HG03103 (cell line): Measurements from ENCODE around the gene CNOT2.
"Not testable (repeated sequence)": the region's sequence is repeated elsewhere in the genome, so short reads cannot be mapped to it uniquely, and the experiment has no call there.

Experiments used
- ATAC-seq: cut with Tn5 transposase; IDR thresholded peaks from one replicate; pipeline ENCODE4 v1.9.1; 2021; ENCODE audit warnings: low read depth; ENCODE audit not compliant: unreplicated experiment

Gene CNOT2

DNA sequence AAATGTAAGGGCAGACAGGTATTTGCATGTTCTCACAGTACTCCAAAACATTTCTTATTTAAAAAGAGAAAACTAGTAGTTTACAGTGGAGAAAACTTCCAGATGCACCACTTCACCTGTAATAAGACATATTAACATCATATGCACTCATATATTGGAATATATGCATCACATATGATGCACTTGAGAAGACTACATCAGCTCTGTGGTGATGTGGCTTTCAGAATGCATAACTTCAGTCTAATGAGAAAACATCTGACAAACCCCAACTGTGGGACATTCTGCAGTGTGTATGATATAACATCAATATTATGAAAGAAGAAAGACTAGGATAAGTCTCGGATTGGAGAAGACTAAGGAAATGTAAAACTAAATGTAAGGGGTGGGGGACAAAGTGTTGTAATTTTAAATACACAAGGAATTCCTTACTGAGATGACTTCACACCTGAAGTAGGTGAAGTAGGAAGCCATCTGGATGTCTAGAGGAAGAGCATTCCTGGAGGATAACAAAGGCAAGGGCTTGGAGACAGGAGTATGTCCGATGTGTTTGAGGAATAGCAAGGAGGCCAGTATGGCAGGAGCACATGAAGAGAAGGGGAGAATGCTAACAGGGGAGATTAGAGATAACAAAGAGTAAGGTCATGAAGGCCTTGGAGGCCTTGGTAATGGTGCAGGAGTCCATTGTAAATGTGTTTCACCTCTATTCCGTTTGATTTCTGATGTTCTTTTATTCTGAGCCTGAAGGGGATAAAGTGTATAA is 49.0 kb downstream of the CNOT2 start:
- no peak for ATAC-seq

GRCh38 chr12:70304684-70305555 is 61.7 kb downstream of the CNOT2 start:
- ATAC-seq = not testable (repeated sequence)

DNA sequence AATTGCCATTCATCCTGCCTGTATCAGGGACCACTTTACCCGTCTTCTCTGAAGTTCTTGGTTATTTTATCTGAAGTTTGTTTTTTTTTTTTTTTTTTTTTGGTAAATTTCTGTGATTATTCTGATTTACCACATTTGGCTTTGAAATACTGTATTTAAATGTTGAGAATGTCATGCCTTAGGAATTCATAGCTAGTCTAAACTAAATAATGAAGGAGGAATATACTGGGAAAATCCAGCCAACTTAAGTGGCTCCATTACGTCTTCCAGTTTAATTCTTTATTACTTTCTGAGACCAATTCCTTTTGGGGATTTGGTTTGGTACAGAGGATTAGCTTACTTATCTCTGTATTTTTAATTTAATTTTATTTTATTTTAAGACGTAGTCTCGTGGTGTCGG is 62.6 kb downstream of the CNOT2 start:
- no peak for ATAC-seq

DNA sequence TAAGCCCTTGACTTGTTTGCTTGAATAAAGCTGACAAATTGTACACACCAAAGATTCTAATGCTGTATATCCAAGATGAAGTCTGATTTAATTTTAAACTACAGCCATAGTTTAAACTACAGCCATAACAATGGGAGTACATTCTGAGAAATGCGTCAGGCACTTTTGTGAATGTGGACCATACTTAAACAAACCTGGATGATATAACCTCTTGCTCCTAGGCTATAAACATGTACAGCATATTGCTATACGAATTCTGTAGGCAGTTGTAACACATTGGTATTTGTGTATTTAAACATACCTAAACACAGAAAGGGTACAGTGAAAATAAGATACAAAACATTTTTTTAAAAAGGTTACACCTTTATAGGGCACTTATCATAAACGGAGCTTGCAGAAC is 63.4 kb downstream of the CNOT2 start:
- ATAC-seq = no peak

DNA sequence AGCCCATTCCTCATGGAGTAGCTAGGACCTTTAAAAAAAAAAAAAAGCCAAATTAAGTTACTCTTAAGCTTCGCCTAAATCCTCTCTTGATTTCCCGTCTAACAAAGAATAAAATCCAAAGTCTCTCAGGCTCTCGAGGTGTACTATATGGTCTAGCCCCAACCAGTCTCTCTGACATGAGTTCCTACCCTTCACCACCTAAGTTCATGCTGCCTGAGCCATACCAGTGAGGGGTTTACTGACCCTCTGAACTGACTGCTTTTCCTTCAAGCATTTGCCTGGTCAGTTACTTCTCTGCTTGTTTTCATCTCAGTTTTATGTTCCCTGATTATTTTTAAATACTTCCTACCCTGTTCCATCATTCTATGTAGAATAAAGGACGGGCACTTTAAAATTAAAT is 64.6 kb downstream of the CNOT2 start:
- ATAC-seq = no peak

- ATAC-seq = no peak
Observed at GRCh38 chr12:70309348-70309747, 66.1 kb downstream of the CNOT2 start.

- ATAC-seq = no peak
Observed at GRCh38 chr12:70314145-70314544, 70.9 kb downstream of the CNOT2 start.

GRCh38 chr12:70317781-70318180 is 74.5 kb downstream of the CNOT2 start:
- peak; percentile 91 for ATAC-seq

GRCh38 chr12:70319605-70320004 is 76.4 kb downstream of the CNOT2 start:
- no peak for ATAC-seq

GRCh38 chr12:70321191-70321590 is 78.0 kb downstream of the CNOT2 start:
- ATAC-seq = no peak

- ATAC-seq = no peak
Observed at GRCh38 chr12:70327541-70327940, 84.3 kb downstream of the CNOT2 start.

- no peak for ATAC-seq
Observed at GRCh38 chr12:70329728-70330127, 86.5 kb downstream of the CNOT2 start.

- ATAC-seq = no peak
Observed at GRCh38 chr12:70330158-70330557, 86.9 kb downstream of the CNOT2 start.

DNA sequence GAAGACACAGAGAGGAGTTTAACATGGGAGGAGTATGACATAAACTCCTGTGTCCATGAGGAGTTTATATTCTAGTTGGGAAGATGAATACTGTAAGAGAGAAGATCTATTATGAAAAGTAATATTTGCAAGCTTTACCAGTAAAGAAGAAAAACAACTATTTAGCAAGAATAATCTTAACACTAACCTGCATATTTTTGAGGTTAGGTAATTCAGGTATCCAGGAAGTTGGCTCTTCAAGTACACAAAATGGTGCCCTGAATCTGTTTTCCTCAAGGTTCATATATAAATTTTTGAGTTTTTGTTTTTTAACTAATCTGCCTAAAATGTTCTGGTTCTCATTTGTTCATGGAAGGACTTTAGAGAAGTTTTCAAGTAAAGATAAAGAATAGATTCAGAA is 89.0 kb downstream of the CNOT2 start:
- ATAC-seq = no peak

DNA sequence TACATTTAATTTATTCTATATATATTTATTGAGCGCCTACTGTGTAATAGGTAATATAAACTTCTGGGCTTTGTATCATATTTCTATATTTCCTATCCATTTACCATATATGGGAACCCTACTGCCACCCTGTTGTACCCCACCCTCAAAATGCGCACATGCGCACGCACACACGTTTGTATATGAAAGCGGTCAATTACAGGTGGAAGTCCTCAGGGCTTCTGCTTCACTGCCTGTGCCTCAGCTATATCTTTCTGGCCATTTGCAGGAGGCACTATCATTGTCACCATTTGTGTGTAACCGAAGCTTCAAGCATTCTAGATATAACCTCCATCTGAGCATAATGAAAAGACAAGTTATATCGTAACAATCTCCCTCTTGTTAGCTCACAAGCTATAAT is 91.5 kb downstream of the CNOT2 start:
- no peak for ATAC-seq

GRCh38 chr12:70338531-70338930 is 95.3 kb downstream of the CNOT2 start:
- ATAC-seq = no peak

- ATAC-seq = no peak
Observed at GRCh38 chr12:70351076-70351475, 107.8 kb downstream of the CNOT2 start.

- no peak for ATAC-seq
Observed at GRCh38 chr12:70353780-70354660, 110.8 kb downstream of the CNOT2 start.

GRCh38 chr12:70354787-70355186 is 111.6 kb downstream of the CNOT2 start:
- no peak for ATAC-seq

DNA sequence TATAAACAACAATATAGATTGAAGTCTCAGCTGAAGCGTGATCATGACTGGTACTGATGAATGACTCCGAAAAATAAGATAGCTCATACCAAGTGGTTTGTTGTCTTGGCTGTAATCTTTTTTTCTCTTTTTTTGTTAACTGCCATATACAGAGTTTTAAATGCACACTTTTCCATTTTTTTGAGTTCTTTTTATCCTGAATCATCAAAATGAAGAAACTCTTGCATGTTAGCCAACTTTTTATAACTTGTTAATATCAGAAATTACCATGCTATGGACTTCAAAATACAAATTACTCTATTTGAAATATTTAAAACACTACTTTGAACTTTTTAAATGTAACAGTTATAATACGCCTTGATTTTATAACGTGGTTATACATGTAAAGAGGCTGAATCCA is 112.7 kb downstream of the CNOT2 start:
- ATAC-seq = no peak
